ENCODE data around the gene PPP6R3.

PPP6R3 gene

GRCh38 chr11:68570691-68571090 is 110.1 kb downstream of the PPP6R3 start:
- no peak for DNase-seq

- no peak for DNase-seq
These were observed 113.8 kb downstream of the PPP6R3 start for GRCh38 chr11:68574308-68574707.

DNA sequence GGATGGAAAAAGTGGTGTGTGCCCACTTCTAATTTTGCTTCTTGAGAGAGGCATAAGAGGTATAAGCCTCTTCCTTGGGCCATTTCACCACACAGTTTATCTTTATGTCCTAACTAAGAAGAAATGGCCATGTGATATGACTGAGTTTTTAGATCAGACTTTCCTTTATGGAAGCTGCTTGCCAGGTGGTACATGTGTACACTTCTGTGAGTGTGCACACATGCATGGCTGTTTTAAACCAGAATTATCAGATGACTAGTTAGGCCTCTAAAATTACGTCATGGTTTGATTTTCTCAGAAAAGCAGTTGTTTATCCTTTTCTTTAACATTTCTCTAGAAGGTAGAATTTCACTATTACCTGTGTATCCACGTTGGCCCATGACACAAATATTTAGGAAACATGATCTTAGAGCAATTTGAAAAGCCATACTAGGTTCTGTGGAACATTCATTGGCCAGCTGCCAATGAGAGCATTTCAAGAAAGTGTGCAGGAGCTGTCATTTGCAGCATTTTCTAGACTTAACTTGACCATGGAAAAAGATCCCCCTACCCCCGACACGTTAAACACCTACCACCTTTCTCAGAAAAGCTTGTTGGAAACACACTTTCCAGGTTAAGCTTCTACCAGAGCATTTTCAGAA is 114.6 kb downstream of the PPP6R3 start:
- DNase-seq, result no peak

DNA sequence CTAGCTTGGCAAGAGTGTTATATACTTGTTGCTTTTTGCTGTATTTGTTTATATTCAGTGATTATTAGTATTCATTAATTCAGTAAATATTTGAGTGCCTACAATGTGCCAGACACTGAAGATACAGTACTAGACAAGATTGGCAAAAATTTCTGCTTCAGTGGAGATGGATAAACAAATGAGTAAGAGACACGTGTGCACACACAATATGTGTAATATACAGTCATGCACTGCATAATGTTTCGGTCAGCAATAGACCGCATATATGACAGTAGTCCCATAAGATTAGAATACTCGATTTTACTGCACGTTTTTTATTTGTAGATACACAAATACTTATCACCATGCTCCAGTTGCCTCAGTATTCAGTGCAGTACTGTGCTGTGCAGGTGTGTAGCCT is 118.9 kb downstream of the PPP6R3 start:
- DNase-seq, result no peak

GRCh38 chr11:68581439-68581838 is 120.9 kb downstream of the PPP6R3 start:
- DNase-seq, result no peak

DNA sequence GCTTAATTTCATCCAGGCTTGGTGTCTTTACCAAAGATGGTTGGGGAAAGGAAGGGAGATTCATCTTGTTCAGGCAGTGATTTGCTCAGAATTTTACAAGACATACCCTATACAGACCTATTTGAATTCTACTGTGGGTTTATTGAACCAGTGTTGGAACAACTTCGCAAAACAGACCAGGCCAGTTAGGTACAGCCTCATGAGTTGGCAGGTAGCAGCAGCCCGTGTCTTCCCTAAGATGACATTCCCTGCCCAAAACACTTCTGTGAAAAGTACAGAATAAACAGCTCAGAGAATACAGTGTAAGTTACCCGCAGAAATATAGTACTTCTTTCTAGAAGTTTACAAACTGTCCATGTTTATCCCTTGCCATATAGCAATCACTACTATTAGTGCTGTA is 121.3 kb downstream of the PPP6R3 start:
- no peak for DNase-seq

- no peak for DNase-seq
These were observed 122.0 kb downstream of the PPP6R3 start for GRCh38 chr11:68582416-68583040.

DNA sequence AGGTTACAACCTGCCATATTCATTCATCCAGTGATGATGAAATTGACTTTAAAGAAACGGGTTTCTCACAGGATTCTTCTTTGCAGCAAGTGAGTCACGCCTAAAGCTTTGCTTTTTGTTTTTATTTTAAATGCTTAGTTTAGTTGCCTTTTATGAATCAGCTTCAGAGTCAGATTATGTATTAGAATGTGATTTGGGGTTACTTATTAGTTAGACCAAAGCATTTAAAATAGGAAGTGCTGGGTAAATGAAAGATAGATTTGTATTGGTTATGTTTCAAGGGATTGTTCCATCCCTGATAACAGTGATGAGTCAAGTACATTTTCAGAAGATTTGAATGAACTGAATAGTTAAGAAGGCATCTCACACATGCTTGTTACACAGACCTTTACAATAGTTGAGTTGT is 122.5 kb downstream of the PPP6R3 start:
- DNase-seq, result no peak

DNA sequence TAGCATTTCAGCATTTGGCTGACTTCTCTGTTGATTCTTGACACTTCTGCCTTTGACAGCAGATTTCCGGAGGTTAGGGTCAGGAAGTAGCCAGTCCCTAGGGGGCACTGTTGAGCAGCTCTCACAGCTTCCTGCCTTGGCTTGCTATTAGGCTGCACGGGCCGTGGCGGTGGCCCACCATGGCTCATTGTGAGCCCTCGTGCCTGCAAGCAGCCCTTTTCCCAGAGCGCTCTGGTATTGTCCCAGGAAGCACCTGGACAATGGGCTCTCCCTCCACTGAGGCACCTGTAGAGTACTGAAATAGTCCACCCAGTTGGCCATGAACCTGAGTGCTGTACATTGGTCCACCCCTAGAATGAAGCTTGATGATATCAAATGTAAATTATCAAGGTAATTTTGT is 123.5 kb downstream of the PPP6R3 start:
- DNase-seq, result peak; percentile 42

GRCh38 chr11:68584991-68585524 is 124.5 kb downstream of the PPP6R3 start:
- DNase-seq, result no peak

- no peak for DNase-seq
These were observed 129.1 kb downstream of the PPP6R3 start for GRCh38 chr11:68589547-68590216.

GRCh38 chr11:68591719-68592118 is 131.2 kb downstream of the PPP6R3 start:
- DNase-seq, result no peak

DNA sequence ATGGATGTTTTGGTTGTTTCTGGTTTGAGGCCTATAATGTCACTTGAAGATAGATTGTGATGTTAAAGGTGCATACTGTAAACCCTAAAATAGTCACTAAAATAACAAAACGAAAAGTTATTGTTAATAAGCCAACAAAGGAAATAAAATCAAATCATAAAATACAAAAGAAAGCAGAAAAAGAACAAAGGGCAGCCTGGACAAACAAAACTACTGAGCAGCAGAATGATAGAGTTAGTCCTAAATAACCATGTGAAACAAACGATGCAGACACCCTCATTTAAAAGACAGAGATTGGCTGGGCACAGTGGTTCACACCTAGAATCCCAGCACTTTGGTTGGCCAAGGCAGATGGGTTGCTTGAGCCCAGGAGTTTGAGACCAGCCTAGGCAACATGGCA is 132.9 kb downstream of the PPP6R3 start:
- no peak for DNase-seq

GRCh38 chr11:68594123-68594522 is 133.6 kb downstream of the PPP6R3 start:
- no peak for DNase-seq

- DNase-seq, result no peak
These were observed 135.7 kb downstream of the PPP6R3 start for GRCh38 chr11:68596231-68596630.

DNA sequence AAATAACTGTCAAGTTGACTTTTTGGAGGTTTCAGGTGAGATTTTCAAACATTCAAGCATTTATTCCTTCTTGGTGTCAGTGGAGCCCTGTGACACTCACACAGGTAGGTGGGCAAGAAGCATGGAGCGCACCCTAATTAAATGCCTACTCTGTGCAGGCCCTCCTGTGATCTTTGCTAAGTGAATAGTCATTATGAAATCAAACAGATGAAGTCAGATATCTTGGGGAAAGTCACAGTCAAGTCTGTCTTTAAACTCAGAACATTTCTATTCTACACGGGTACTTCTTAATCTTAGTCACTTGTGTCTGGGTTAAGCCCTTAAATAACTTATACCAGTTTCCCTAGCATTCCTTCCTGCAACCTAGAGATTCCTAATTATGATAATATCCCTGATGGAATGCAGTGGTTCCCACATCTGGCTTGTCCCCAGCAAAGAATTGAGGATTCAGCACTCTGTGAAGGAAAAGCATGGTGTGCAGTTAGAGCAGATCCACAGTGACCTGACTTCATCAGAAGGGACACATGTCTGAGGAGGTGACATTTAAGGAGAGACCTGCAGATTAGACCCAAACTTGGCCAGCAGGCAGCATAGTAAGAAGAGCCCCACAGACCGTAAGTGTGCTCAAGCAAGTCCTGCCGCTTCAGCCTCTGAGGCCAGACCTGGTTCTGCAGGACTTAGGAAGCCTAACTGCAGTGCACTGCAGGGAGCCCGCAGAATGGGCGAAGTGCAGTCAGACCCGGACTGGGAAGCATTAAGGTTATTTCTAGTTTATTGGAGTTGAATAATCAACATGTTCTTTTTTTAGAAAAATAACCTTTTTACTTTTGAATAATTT is 138.5 kb downstream of the PPP6R3 start:
- no peak for DNase-seq

GRCh38 chr11:68601147-68601546 is 140.6 kb downstream of the PPP6R3 start:
- no peak for DNase-seq

GRCh38 chr11:68609761-68610160 is 149.2 kb downstream of the PPP6R3 start:
- DNase-seq, result no peak

- no peak for DNase-seq
These were observed 150.0 kb downstream of the PPP6R3 start for GRCh38 chr11:68610452-68611116.

- DNase-seq, result no peak
These were observed 155.1 kb downstream of the PPP6R3 start for GRCh38 chr11:68615657-68616056.

DNA sequence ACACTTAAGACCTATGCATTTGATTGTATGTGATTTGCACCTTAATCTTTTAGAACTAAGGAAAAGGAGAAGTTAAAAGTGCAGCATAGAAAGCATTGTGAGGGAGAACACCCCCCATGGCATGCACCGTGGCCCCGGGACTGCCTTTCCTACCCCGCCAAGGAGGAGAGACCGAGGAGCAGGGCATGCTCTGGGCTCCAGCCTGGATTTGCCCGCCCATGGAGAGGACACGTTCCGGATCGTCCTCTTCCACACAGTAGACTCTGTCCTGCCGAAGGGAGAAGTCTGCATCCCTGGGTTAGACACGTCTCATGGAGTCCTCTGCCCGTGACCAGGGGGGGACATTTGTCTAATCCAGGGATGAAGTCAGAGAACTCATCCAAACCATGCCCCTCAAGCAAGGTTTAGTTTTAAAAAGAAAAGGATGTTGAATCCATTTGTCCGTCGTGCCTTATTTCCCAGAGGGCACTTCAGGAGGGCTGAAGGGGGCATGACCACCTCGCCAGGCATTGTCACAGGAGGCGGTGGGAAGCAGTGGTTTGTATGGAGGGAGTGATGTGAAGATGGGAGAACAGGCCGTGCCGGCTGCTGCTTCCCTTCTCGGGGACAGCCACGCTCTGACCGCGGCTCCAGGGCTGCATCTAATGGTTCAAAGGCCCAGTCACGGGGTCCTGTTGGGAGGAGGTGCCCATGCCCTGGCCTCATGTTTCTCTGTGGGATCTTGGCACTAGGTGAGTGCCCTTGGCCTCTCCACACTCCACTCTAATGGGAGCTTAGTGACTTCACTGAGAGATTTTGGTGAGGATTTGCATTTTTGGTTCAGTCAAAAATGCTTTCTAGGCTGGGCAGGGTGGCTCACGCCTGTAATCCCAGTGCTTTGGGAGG is 157.6 kb downstream of the PPP6R3 start:
- no peak for DNase-seq

- no peak for DNase-seq
These were observed 161.3 kb downstream of the PPP6R3 start for GRCh38 chr11:68621826-68622225.

All from CD4-positive, alpha-beta T cell treated with Interleukin-15 for 1 hour (primary cell).